Hematopoietic multipotent progenitor cell (in vitro differentiated cells): ENCODE measurements around the gene ST6GALNAC1. TPM values are rescaled to one million over a fixed set of nuclear protein-coding genes. Genes with fewer than 3 reads are reported as not detected.
"Not testable (repeated sequence)": the region's sequence is repeated elsewhere in the genome, so short reads cannot be mapped to it uniquely, and the experiment has no call there.

Source experiments
- DNase-seq, 3 donors: peaks; one replicate each; pipeline ENCODE4 v3.0.0-alpha.2; 2011 to 2015; ENCODE audit warnings: low read depth in 2 of 3, low spot score in 2 of 3
- total RNA-seq: library from RNA; depleted of rRNA; stranded (reverse); fragments of >200 nt; gene quantifications from one replicate; pipeline ENCODE4 v1.2.3, GENCODE V29; 2012

The ST6GALNAC1 gene
- total RNA-seq, 1 donor: 1.6 TPM

DNA sequence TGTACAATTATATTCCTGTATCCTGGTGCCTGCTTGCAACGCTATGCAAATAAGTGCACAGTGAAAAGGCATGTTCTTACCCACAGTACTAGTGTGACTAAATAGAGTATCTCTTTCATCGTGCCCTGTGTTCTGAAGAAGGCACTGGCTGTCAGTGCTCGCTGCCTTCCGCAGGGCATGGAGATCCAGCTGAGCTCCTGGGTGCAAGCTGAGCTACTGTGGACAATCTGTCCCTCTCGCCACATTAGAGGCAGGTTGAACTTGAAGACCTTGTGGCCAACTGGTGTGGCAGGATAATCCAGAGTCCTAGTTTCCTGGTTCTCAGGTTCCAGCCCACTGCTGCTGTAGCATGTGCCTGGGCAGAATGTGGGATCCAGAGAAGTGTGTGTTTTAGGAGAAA, 1.9 kb upstream of the ST6GALNAC1 start:
- no peak for DNase-seq

DNA sequence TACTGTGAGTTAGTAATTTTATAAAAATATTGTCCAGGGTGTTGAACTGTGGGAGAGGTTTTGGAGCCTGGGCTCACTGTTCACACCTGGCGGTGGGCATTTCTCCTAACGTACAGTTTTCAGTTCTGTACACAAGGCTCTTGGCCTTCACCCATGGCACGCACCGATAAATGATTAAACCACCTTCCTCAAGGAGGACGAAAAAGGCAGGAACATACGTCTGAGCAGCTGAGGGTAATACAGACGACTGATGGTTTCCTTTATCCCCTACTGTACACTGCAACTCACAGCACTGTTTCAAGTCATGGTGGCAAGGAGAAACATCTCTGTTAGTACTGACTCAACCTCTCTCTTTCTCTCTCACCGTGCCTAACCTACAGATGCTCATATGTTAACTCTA, 1.4 kb upstream of the ST6GALNAC1 start:
- no peak for DNase-seq

DNA sequence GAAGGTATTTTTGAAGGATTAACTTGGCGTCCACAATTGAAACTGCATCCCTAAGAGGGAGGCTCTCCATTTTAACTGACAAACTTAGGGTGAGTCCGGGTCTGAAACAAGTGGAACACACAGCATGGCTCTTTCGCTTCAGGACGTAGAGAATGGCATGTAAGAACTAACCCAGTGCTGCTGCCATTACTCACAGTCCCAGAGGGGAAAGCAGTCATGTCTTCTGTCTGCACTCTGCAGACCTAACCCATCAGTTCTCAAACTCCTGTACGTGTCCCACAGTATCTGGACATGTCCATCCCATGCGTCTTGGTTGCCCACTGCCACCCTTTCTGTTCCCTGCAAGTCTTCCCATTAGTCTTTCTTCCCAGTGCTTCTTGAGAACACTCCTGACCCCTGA, 563 bp downstream of the ST6GALNAC1 start:
- no peak for DNase-seq

DNA sequence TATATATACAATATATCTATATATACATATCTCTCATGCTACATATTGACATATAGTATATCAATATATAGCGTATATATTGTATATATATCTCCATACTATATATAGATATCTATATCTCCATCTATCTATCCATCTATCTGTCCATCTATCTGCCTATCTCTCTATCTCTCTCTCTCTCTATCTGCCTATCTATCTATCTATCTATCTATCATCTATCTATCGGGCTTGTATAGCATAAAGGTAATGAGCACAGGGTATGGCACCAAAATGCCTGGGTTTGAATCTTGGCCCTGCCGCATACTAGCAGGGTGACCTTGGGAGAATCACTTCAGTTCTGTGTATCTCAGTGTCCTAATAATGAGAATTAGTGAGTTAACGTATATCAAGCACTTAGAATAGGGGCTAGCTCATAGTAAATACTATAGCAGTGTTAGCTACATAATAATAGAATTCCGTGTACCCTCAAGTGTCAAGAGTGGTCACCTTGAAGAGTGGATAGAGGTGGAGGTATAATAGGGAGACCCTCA, 1.5 kb downstream of the ST6GALNAC1 start:
- DNase-seq: no peak

DNA sequence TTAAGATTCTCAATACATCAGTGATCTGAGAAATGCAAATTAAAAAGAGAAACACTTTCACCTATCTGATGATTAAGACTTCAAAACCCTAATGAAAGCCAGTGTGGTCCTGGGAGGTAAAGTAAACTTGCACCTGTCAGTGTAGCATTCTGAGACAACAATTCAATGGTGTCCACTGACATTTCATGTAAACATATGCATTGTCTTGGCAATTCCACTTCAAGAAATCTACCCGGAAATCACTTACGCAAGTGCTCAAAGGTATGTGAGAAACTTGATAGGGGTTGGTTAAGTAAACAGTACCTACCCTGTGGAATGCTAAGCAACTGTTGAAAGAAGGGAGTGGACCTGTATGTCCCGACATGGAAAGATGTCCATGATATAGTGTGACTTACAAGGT, 2.1 kb downstream of the ST6GALNAC1 start:
- DNase-seq: no peak

DNA sequence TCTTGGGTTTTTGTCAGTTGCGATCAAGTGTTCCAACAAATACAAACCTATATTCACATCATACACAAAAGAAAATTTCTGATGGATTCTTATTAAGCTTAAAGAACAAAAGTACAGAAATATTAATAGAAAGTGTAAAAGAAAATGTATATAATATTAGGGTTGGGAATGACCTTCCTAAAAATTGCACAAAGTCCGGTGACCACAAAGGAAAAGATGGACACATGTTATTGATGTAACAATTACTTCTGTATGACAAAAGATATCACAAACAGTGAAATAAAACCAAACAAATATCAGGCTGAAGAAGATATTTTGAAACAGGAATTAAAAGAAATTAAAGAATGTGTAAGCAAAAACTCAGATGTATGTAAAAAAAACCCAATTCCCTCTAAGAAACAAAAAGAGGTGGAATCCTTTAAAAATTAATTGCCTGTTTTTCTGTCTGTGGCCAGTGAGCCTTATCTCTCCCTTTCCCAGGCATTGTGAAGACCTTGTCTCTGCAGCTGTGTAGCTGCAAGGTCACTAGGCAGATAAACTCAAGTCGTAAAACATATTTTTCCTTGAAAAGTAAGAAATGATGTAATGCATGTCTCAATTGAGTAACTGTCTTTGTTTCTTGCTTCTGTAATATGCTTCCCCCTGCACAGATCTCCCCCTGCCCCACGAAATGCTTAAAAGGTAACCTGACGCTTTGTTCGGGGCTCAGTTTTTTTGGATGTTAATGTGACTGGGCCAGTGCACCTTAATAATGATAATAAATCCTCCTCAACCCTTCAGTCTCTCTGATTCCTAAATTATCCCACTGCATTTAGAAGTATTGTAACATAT, 2.8 kb downstream of the ST6GALNAC1 start:
- no peak for DNase-seq

DNA sequence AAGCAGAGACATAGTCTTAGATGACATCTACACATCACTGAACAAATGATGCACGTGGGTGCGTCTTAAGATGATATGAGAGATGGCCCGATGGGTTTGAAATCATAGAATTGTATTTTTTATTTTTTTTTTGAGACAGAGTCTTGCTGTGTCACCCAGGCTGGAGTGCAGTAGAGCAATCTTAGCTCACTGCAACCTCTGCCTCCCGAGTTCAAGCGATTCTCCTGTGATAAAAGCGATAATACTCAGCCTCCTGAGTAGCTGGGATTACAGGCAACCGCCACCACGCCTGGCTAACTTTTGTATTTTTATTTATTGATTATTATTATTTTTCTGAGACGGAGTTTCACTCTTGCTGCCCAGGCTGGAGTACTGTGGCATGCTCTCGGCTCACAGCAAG, 5.3 kb downstream of the ST6GALNAC1 start:
- DNase-seq: no peak

DNA sequence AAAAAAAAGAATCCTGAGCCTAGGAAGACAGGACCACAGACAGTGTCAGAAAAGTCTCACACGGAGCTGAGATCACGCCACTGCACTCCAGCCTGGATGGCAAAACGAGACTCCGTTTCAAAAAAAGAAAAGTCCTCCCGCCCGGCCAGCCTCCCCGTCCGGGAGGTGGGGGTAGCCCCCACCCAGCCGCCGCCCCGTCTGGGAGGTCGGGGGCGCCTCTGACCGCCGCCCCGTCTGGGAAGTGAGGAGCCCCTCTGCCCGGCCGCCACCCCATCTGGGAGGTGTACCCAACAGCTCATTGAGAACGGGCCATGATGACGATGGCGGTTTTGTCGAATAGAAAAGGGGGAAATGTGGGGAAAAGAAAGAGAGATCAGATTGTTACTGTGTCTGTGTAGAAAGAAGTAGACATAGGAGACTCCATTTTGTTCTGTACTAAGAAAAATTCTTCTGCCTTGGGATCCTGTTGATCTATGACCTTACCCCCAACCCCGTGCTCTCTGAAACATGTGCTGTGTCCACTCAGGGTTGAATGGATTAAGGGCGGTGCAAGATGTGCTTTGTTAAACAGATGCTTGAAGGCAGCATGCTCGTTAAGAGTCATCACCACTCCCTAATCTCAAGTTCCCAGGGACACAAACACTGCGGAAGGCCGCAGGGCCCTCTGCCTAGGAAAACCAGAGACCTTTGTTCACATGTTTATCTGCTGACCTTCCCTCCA, 6.9 kb downstream of the ST6GALNAC1 start:
- DNase-seq: not testable (repeated sequence)

DNA sequence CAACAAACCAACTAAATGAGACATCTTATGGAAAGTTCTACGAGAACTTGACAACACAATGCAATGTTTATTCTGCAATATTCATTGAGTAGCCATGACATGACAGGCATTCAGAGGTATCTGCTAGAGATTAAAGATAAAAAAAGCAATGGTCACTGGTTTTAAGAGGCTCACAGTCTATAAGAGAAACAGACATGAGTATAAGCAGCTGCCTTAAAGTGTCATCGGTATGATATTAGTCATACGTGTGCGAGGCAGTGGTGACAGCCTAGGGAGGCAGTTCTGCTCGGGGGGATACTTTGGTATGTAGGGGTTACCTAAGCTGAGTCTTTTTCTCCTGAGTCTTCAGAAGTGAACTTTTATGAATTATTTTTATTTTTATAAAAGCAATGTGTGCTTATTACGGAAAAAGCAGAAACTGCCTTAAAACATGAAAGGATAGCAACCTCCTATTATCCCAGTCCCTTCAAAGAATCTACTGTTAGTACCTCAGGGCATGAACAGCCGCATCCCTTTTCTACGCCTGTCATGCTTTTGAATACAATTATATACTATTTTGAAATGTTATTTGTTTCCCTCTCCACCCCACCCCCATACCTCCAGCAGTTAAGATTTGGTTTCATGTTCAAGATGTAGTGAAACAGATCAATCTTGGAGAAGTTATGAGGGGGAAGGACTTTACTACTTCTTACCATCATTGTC, 7.7 kb downstream of the ST6GALNAC1 start:
- no peak for DNase-seq

DNA sequence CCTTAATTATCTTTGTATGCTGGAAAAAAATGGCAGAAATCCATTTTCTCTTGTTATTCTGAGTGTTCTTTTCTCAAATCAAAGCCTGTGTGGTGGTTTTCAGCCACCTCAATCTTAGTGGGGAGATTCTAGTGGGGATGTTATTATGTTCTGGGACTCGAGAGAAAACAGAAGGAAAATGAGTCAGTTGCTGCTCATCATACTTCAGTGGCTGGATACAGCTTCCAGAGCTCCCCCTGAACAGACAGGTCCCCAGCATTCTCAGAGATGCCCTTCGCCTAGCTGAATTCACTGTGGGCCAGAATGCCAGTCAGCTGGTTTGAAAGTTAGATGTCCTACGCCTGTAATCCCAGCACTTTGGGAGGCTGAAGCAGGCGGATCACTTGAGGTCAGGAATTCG, 8.5 kb downstream of the ST6GALNAC1 start:
- no peak for DNase-seq

DNA sequence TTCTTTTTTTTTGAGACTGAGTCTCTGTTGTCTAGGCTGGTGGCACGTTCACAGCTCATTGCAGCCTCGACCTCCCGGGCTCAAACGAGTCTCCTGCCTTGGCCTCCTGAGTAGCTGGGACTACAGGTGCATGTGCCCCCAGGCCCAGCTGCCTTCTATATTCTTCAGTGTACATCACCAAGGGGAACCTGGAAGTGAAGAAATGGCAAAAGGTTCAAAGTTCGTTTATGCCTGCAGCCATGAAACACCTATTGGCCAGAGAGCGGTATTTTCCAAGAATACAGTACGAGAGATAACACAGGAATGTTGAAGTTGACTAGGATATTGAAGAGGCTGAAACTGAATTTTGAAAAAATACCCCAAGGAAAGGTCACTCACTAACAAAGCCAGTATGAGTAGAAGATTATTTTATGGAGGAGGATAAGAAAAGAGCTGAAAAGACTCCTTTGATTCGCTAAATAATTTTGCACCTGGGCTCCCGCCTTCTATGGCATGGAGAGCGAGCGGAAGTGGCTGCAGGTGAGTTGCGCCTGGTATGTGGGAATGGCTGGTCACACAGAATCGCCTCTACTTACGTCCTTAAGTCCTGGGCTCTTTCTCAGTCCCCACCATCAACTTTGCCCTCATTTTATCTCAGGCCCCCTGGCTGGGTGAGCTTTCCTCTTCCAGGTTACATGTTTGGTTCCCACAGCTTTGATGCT, 9.8 kb downstream of the ST6GALNAC1 start:
- no peak for DNase-seq

DNA sequence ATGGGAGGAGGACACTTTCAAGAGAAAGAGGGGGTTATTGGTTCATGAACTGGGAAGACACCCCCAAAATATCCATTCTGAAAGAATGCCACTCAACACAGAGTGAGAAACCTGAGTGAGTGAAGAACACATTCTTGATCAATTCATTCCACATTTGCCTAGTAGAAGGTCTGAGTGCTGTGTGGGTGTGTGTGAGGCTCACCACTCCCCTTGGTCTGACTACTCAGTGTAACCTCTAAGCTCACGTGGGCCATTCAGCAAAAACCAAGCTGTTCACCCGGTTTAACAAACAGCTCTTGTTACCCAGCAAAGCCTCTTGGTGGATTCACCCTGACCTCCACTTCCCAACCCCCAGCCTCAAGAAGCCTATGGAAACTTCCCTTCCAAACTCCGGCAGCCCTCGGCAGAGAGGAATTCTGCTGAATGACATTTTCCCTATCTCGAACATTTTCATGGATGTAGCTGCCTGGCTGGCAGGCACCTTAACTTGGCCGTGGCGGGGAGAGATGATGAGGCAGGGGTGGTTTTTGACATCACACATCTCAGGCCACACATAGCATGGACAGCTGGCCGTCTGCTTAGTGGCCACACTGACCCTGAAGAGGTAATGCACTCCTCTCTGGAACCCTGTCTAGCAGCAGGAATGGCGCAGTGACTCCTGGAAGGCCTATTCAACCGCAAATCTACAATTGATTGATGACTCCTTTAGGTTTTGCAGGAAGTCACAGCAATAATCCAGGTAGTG, 11.6 kb downstream of the ST6GALNAC1 start:
- no peak for DNase-seq

DNA sequence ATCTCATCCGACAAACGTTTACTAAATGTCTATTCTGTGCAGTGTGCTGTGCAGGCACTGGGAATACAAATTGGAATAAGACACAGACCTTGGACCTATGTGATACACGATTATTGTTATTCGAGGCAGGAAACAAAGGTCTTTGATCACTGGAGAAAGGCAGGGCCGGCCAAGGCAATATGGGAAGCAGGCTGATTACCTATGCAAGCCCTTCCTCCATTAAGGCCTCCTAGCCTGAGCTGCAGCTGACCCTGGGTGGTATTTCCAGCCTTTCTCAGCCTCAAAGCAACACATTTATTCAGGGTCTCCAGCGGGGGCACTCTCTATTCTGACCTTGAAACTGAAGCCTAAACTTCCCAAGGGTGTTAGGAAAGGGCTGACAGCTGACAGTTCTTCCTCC, 13.4 kb downstream of the ST6GALNAC1 start:
- DNase-seq: no peak

DNA sequence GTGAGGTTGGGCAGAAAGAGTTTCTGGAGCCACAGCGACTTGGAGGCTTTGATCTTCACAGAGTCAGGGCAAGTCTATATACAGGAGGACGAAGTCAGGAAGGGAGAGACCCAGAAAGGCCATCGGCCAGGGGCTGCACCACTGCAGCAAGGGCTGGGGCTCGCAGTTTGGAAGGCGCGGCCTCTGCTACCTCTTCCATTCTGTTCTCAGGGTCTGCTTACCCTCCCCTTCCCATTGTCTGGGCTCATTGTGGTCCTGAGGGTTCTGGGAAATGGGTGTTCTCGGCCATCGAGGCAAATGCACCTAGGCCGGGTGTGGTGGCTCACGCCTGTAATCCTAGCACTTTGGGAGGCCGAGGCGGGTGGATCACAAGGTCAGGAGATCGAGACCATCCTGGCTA, 16.0 kb downstream of the ST6GALNAC1 start:
- no peak for DNase-seq

DNA sequence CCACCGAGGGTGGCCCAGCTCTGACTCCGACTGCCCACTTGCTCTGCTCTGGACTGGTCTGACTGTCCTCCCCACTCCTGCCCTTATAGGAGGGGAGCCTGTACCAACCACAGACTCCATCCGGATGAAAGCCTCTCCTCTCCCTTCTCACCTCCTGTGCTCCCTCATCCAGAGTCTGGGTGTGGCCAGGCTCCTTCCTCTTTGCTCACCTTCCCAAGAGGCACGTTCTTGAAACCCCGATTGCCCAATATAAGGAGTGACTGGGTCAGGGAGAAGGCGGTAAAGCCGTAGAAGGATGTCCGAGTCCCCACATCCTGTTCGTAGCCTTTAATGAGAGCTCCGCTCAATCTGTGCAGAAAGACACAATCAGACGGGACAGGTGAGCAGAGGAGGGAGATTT, 17.1 kb downstream of the ST6GALNAC1 start:
- no peak for DNase-seq

DNA sequence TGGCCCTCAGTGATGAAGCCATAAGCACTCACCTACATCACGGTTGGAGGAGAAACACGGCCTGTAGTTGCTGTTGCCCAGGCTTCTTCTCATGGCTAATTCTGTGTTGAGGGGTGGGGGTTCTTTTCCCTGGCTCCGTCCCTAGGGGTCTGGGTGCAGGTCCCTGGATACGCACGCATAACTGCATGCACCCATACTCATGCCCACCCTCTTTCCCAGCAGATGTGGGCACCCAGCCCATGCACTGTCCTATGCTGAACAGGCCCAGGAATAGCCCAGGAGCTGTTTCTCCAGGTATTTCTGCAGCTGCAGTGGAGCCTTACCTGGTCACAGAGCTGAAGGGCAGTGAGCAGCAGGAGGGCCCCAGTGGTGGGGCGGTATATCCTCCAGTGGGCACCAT, 18.1 kb downstream of the ST6GALNAC1 start:
- no peak for DNase-seq

DNA sequence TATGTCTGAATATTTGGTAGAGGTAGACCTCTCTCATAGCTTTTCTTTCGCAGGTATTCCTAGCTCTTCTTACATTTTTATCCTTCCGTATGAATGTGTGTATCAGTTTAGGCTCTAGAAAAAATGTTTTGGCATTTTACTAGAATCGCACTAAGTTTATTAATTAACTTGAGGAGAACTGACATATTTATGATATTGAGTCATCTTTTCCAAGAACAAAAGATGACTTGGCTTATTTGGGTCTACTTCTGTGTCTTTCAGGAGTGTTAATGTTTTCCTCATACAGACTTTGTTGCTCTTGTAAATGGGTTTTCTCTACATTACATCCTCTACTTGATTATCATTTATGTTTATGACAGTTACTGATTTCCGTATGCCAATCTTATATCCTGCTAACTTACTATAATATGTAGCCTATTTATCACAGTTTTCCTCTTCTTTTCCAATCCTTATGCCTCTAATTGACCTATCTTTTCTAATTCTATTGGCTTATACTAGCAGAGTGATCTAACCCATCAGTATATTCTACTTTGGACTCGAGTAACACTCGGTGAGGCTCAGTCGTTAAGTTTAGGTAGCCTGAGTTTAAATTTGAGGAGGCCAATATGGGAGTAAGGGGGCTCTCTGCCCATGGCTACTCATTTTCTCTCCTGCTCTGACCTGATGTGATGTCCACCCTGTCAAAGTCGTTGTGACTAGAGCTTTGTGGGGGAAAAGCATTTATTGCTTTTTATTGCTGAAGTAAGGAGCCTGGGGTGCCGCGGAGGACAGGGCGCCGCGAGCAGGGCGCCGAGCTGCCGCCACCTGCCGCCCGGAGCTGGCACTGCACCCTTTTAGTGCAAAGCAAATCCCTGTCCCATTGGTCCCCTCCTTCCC, 20.0 kb downstream of the ST6GALNAC1 start:
- peak; percentile 59 to 70 (median 66) for DNase-seq

DNA sequence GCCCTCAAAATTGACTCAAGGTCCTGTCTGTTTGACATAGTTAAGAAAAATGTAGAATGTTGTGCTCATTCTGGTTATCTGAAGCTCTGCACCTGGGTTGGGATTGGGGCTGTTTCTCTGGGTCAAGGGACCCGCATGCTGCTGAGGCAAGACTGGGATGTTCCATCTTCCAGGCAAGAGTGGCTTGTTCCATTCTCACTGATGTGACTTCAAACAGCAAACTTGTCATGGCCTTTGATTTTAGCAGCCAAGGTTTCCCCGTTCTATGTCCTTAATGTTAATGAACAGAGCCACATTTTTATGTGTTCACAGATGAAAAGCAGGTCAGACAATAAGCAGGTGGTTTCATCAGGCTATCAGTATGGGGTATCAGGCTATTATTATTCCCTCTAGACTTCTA, 25.7 kb downstream of the ST6GALNAC1 start:
- DNase-seq: no peak
